Measurements from ENCODE around the gene PRMT7.
"Not testable (repeated sequence)": the region's sequence is repeated elsewhere in the genome, so short reads cannot be mapped to it uniquely, and the experiment has no call there.

Gene PRMT7

DNA sequence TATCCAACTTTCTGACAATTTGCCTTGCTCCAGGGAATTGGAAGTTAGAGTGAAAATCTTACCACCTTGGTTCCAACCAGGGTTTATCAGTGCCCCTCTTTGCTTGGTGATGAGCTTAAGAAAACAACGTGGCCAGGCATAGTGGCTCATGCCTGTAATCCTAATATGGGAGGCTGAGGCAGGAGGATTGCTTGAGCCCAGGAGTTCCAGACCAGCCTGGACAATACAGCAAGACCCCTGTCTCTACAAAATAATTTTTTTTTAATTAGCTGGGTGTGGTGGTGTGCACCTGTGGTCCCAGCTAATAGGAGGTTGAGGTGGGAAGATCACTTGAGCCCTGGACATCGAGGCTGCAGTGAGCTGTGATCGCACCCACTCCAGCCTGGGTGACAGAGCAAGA, 25.1 kb upstream of the PRMT7 start:
- no peak overlapping the region for H3K4me3 ChIP-seq (ENCODE audit: low read depth, low read length)
- TF ChIP-seq, protein P1, sequence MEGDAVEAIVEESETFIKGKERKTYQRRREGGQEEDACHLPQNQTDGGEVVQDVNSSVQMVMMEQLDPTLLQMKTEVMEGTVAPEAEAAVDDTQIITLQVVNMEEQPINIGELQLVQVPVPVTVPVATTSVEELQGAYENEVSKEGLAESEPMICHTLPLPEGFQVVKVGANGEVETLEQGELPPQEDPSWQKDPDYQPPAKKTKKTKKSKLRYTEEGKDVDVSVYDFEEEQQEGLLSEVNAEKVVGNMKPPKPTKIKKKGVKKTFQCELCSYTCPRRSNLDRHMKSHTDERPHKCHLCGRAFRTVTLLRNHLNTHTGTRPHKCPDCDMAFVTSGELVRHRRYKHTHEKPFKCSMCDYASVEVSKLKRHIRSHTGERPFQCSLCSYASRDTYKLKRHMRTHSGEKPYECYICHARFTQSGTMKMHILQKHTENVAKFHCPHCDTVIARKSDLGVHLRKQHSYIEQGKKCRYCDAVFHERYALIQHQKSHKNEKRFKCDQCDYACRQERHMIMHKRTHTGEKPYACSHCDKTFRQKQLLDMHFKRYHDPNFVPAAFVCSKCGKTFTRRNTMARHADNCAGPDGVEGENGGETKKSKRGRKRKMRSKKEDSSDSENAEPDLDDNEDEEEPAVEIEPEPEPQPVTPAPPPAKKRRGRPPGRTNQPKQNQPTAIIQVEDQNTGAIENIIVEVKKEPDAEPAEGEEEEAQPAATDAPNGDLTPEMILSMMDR (IDR thresholded peaks at IDR 0.05; ENCODE audit: low read depth, low read length) = no peak

DNA sequence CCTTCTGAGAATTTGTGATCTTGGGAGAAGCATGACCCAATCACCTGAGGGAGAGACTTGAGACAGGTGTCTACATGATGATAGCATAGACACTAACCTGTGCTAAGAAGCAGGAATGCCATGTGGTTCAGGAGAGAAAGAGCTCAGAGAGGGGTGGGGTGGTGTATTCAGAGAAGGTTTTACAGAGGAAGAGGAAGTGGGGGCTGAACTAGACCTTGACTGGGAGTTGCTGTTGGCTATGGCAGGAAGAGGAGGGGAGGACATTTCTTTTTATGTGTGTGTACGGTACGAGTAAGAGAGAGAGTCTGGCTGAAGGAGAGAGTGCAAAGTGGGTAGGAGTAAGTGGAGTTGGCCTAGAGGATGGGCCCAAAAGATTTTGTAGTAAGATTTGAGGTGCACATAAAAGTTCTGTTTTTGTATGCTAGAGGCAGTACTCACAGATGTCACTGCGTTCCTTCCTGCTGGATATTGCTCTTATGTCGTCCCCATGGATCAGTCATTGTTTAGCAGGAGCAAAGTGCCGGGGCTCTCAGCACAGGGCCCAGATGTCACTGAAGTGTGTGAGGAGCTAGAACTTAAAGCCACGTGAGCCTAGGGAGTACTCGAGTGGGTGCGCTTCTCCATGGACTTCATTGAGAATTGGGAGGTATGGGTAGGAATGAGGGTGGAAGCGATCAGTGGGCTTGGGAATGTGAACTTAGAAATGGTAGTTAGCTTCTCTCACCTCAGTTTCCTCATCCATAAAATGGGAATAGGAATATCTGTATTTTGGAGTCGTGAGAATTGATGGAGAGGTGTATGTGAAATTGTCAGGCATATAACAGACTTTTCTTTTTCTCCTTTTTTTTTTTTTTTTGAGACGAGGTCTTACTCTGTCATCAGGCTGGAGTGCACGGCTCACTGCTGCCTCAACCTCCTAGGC, 24.4 kb upstream of the PRMT7 start:
- no peak overlapping the region for H3K4me3 ChIP-seq (ENCODE audit: low read depth, low read length)

DNA sequence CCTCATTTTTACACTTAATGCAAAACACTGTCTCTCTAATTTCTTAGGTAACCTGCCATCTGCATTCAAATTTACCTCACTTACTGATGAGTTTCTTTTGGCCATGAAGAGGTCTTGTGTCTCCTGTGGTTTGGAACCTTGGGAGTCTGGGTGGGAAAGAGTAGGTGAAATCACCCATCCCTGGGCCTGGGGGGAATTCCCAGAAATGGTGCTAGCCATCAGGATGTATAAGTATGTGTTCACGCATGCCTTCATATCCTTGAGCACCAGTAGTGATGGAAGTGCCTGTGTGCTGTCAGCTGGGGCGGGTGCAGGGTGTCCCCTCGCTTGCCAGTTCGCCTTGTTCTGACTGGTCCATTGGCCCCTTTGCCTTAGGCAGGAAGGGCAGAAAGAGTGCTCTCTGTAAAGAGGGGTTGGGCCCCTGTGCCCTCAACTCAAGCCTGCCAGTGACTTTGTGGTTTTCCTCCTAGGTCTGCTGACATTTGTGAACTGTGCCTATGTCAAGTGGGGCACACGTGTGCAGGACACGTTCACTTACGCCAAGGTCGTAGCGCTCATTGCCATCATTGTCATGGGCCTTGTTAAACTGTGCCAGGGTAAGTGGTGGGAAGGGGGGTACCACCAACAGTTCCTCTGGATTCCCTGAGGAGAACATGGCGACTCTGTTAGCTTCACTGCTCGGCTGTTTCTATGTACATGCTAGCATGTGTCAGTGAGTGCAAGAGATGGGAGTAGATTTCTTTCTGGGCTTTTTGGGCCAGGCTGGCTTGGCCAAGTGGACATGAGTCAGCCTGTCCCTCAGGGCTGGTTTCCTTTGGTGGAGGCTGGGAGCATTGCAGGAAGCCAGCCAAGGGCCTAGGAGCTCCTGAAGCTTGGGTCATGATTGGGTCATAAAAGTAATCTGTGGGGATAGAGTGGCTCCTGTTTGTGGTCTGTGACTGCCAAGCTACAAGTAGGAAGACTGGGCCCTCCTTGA, 23.3 kb upstream of the PRMT7 start:
- TF ChIP-seq, protein P1 (IDR thresholded peaks at IDR 0.05; ENCODE audit: low read depth, low read length) = no peak

More for the DNA sequence above, 24.4 kb upstream of the PRMT7 start:
- TF ChIP-seq, protein P1 (IDR thresholded peaks at IDR 0.05; ENCODE audit: low read depth, low read length) = no peak

DNA sequence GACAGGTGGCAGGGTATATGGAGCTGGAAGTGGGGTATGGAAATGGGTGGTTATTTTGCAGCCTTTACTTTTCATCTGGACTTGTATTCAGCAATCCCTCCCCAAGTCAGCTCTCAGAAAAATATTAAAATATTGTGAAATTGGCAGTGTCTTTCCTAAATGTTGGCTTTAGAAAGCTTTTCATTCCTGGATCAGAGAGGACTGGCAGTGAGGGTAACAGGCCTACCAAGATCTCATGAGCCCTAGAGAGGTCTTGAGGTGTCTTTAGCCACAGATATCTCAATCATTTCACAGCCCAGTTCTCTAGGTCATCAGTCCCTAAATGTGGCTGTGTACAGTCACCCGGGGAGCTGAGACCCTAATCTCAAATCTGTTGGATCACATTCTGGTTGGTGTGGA, 22.6 kb upstream of the PRMT7 start:
- TF ChIP-seq, protein P1 (IDR thresholded peaks at IDR 0.05; ENCODE audit: low read depth, low read length) = no peak
- no peak overlapping the region for H3K4me3 ChIP-seq (ENCODE audit: low read depth, low read length)

More for the DNA sequence above, 23.3 kb upstream of the PRMT7 start:
- no peak overlapping the region for H3K4me3 ChIP-seq (ENCODE audit: low read depth, low read length)

DNA sequence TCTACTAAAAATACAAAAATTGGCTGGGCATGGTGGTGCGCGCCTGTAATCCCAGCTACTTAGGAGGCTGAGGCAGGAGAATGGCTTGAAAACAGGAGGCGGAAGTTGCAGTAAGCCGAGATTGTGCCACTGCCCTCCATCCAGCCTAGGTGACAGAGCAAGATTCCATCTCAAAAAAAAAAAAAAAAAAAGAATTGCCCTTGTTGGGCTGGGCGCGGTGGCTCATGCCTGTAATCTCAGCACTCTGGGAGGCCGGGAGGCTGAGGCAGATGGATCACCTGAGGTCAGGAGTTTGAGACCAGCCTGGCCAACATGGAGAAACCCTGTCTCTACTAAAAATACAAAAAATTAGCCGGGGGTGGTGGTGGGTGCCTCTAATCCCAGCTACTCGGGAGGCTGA, 22.0 kb upstream of the PRMT7 start:
- not testable (repeated sequence) for H3K4me3 ChIP-seq (ENCODE audit: low read depth, low read length)

DNA sequence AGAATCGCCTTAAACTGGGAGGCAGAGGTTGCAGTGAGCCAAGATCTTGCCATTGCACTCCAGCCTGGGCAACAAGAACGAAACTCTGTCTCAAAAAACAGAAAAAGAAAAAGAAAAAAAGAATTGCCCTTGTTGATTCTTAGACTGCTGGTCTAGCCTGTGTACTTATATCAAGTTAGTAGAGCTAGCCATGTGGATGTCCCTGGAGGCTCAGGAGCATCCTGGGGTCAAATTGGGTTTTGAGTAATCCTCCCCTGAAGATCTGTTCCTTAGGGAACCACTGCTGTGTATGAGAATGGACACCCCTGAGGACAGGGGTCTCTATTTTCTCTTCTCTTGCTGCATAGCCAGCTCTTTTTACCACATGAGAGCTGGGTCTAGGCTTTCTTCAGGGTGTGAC, 21.6 kb upstream of the PRMT7 start:
- no peak overlapping the region for H3K4me3 ChIP-seq (ENCODE audit: low read depth, low read length)
- TF ChIP-seq, protein P1 (IDR thresholded peaks at IDR 0.05; ENCODE audit: low read depth, low read length) = no peak

DNA sequence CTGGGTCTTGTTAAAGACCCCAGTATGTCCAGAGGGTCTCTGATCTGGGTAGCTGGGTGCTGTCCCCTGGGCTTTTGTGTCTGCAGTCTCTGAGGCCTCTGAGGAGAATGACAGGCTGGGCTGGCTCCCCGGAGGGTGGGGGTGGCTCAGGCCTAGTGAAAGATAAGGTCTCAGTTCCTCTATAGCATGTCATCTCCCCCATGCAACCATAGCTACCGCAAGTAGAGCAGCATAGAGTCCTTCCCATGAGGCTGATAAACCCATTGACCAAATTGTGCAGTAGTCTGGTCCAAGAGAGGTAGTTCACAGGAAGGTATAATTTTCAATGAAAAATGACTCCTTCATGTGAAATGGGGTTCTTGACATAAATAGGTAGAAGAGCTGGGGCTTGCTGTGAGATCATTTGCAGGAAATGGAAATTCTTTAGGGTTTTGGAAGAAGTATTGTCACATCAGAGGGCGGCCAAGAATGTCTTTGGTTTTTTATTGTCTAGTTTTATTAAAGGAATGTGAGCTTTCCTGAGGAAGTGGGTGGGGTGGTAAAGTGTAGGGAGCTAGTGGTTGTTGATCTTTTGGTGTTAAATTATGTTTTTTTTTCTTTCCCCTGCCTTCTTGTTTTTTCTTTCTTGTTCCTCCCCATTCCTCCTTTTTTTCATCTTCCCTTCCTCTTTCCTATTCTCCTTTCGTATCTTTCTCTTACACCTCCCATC, 21.0 kb upstream of the PRMT7 start:
- no peak overlapping the region for H3K4me3 ChIP-seq (ENCODE audit: low read depth, low read length)
- TF ChIP-seq, protein P1 (IDR thresholded peaks at IDR 0.05; ENCODE audit: low read depth, low read length) = no peak

Measured in WI38 (cell line).